D721Med (cell line): ENCODE data around the gene U2SURP.

ENCODE experiments used
- DNase-seq: peaks from one replicate; pipeline ENCODE4 v3.0.0; 2011; ENCODE audit warnings: low spot score; ENCODE audit not compliant: insufficient read length
- FAIRE-seq: peaks from 2 replicates; lab custom pipeline; 2011; peaks lifted over from hg19 to GRCh38; lab: Jason Lieb, UNC
- TF ChIP-seq, protein P1 (sequence below): IDR thresholded peaks from 2 replicates; pipeline ENCODE4 v1.5.1; 2012; ENCODE audit warnings: mild to moderate bottlenecking, control low read depth; ENCODE audit not compliant: insufficient read depth; ENCODE audit errors: missing control alignments

U2SURP gene

DNA sequence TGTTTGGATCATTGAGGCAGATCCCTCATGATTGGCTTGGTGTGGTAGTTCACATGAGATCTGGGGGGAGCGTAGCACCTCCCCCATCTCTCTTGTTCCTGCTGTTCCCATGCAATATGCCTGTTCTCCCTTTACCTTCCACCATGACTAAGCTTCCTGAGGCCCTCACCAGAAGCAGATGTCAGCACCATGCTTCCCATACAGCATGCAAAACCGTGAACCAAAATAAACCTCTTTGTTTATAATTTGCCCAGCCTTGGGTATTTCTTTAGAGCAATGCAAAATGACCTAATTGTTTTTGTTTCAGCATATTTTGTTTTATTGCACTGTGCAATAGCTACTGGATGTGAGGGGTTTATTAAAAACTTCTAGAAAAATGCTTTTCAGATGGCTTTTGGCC lies 61.6 kb downstream of the U2SURP start:
- FAIRE-seq = no peak
- TF ChIP-seq, protein P1, sequence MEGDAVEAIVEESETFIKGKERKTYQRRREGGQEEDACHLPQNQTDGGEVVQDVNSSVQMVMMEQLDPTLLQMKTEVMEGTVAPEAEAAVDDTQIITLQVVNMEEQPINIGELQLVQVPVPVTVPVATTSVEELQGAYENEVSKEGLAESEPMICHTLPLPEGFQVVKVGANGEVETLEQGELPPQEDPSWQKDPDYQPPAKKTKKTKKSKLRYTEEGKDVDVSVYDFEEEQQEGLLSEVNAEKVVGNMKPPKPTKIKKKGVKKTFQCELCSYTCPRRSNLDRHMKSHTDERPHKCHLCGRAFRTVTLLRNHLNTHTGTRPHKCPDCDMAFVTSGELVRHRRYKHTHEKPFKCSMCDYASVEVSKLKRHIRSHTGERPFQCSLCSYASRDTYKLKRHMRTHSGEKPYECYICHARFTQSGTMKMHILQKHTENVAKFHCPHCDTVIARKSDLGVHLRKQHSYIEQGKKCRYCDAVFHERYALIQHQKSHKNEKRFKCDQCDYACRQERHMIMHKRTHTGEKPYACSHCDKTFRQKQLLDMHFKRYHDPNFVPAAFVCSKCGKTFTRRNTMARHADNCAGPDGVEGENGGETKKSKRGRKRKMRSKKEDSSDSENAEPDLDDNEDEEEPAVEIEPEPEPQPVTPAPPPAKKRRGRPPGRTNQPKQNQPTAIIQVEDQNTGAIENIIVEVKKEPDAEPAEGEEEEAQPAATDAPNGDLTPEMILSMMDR = no peak
- DNase-seq = no peak

DNA sequence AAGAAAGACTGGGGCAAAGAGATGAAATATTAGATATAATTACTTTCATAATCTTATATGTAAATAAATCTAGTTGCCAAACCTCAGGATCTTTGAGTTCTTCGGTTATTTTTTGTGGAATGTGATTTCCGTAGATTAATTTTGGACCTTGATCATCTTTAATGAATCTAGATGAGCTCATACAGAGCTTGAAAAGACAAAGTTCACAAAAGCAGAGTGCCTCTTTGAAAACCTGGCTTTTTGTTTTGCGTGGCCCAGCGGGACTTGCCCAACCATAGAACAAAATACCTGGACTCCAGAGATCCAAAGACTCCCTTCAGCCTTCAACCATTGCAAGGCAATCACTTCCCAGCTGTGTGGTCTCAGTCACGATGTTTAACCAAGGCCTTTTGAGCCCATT lies 63.4 kb downstream of the U2SURP start:
- TF ChIP-seq, protein P1 = no peak
- DNase-seq (no peak), FAIRE-seq (no peak)

DNA sequence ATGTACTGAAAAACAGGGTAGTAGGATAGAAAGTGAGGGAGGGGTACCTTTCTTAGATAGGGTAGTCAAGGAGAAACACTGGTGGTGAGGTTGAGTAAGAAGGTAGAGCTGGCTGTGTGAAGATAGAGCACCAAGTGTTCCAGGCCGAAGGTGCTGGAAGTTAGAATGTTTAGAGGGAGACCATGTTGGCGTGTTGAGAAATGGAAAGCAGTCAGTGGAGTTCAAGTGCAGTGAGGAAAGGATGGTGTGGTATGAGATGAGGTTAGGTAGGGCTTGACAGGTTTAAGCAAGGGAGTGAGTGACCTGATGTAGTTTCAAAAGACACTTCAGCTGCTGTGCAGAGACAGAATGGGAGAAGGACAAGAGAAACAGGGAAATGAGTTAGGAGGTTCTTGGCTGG lies 64.0 kb downstream of the U2SURP start:
- DNase-seq (no peak), FAIRE-seq (no peak)
- TF ChIP-seq, protein P1 = no peak

DNA sequence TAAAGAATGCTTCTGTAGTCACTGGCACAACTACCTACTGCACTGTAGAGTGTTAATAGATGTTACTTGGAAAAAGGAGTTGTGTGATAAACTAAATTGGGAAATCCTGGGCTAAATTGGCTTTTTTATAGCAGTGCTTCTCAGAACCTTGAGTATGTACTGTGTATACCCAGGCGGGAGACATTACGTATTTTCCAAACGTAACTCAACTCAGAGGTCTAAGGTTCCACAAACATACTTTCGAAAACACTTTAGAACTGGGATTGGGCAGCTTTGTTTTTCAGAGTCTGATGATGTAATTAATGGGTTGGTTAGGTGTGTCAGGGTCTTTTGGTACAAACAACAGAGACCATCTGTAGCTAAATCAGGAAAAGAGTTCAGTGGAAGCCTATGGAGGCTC lies 64.7 kb downstream of the U2SURP start:
- FAIRE-seq (peak; percentile 16), DNase-seq (no peak)
- TF ChIP-seq, protein P1 = no peak

DNA sequence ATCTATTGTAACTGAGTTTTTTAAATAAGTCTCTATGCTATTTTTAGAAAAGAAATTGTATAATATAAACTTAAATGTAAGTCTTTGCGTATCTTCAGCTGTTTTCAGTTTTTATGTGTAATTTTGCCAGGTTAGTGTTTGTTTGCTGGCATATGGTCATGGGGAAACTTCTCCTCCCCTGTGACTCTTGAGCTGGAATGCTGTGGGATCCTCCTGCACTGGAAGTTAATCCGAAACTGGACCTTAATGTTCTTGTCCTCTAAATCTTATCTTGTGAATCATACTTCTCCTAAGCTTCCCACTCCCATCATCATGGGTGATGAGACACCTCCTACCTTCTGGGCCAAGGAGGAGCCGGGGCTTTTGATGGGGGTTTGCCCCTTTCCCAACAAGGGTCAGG lies 65.8 kb downstream of the U2SURP start:
- TF ChIP-seq, protein P1 = no peak
- DNase-seq (no peak), FAIRE-seq (no peak)

DNA sequence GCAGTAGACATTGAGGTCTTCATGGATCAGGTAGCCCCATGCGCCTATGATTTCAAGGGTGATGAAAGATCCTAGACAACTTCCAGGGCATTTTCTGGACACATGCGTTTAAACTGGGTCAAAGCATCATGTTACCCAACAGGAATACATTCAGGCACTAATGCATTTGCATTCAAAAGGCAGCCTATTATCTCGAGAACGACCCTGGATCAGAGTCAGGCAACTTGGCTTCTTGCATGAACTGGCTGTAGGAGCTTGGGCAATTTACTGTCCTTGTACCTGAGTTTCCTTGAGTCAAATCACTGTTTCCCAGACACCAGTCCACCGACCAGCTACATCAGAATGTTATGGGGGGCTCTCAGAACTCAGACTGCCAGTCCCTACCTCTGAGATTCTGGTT lies 66.7 kb downstream of the U2SURP start:
- TF ChIP-seq, protein P1 = no peak
- DNase-seq (no peak), FAIRE-seq (no peak)

DNA sequence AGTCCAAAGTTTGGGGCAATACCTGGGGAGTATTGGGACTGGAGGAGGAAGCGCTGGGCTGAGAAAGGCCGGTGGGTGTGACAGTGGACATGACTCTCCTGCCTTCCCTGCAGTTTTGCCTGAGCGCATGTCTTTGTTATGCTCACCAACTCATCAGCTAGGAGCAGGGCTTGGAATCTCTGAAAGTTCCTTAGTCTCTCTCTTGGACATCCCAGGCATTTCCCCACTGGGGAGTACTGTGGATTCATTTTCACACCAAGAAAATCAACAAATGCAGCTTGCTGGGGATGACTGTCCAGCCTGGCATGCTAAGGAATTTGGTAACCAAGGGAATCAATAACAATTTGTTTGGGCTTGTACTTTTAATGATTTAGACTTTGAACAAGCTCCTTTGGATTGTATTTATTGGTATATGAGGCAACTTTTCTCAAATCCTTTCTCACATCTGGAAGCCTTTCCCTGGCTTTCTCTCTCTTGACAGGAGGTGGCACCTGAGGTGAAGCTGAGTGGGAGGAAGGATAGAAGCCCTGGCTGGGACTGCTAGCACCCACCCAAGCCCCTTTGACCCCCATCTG lies 69.7 kb downstream of the U2SURP start:
- TF ChIP-seq, protein P1 = no peak
- DNase-seq (no peak), FAIRE-seq (no peak)
